ENCODE results near the gene SIGLEC9.

SIGLEC9 gene

GRCh38 chr19:51146751-51147150, 22.0 kb downstream of the SIGLEC9 start:
- Histone ChIP-seq H3K4me2 (ENCODE audit: low read depth, low read length) (no peak overlapping the region), H3K4me3 (ENCODE audit: low read length) (no peak overlapping the region), H3K9me3 (replicated peaks; ENCODE audit: insufficient read depth, low read length) (no peaks in the 10 kb centered on the region), H3F3A (ENCODE audit: insufficient read depth, low read length) (no peaks in the 10 kb centered on the region), H3K9ac (ENCODE audit: low read length) (no peak overlapping the region), H3K4me1 (ENCODE audit: low read length) (no peaks in the 10 kb centered on the region), H3K9me2 (replicated peaks; ENCODE audit: insufficient read depth, low read length) (no peaks in the 10 kb centered on the region), H2AFZ (ENCODE audit: low read length) (no peak overlapping the region), H3K36me3 (replicated peaks; ENCODE audit: insufficient read depth, low read length) (no peaks in the 10 kb centered on the region), H4K20me1 (ENCODE audit: insufficient read depth, low read length) (no peaks in the 10 kb centered on the region), H3K27me3 (replicated peaks; ENCODE audit: insufficient read depth, low read length) (no peaks in the 10 kb centered on the region; the same call in 1 of the 2 replicates), H3K27ac (ENCODE audit: low read length) (no peak overlapping the region), H3K79me2 (ENCODE audit: low read length) (no peaks in the 10 kb centered on the region)
- TF ChIP-seq EZH2 (optimal IDR thresholded peaks at IDR 0.05; ENCODE audit: low read depth, low read length) (no peak), CTCF (IDR thresholded peaks at IDR 0.05; ENCODE audit: low read length) (no peak), EZH2phosphoT487 (IDR thresholded peaks at IDR 0.05; ENCODE audit: low read length) (no peak)
- no peak for DNase-seq

- no peak overlapping the region for H3K4me3 ChIP-seq (ENCODE audit: low read length)
- no peaks in the 10 kb centered on the region for H3K36me3 ChIP-seq (replicated peaks; ENCODE audit: insufficient read depth, low read length)
- no peak overlapping the region for H2AFZ ChIP-seq (ENCODE audit: low read length)
- no peaks in the 10 kb centered on the region for H3K9me2 ChIP-seq (replicated peaks; ENCODE audit: insufficient read depth, low read length)
- H3K27me3 ChIP-seq (replicated peaks; ENCODE audit: insufficient read depth, low read length) = peaks cover 3% of the 10 kb centered on the region
- H3K27ac ChIP-seq (ENCODE audit: low read length) = no peak overlapping the region
- no peaks in the 10 kb centered on the region for H3K9me3 ChIP-seq (replicated peaks; ENCODE audit: insufficient read depth, low read length)
- no peaks in the 10 kb centered on the region for H3K79me2 ChIP-seq (ENCODE audit: low read length)
- no peaks in the 10 kb centered on the region for H3K4me1 ChIP-seq (ENCODE audit: low read length)
- no peaks in the 10 kb centered on the region for H4K20me1 ChIP-seq (ENCODE audit: insufficient read depth, low read length)
- H3F3A ChIP-seq (ENCODE audit: insufficient read depth, low read length) = no peaks in the 10 kb centered on the region
- H3K4me2 ChIP-seq (ENCODE audit: low read depth, low read length) = no peak overlapping the region
- no peak overlapping the region for H3K9ac ChIP-seq (ENCODE audit: low read length)
- no peak for DNase-seq
- TF ChIP-seq EZH2phosphoT487 (IDR thresholded peaks at IDR 0.05; ENCODE audit: low read length) (no peak), CTCF (IDR thresholded peaks at IDR 0.05; ENCODE audit: low read length) (no peak)
Measured at GRCh38 chr19:51147663-51148062, 23.0 kb downstream of the SIGLEC9 start.

- H4K20me1 ChIP-seq (ENCODE audit: insufficient read depth, low read length) = no peaks in the 10 kb centered on the region
- TF ChIP-seq CTCF (IDR thresholded peaks at IDR 0.05; ENCODE audit: low read length) (no peak), EZH2 (optimal IDR thresholded peaks at IDR 0.05; ENCODE audit: low read depth, low read length) (no peak), EZH2phosphoT487 (IDR thresholded peaks at IDR 0.05; ENCODE audit: low read length) (no peak)
- H3K79me2 ChIP-seq (ENCODE audit: low read length) = no peaks in the 10 kb centered on the region
- H3K27me3 ChIP-seq (replicated peaks; ENCODE audit: insufficient read depth, low read length) = peaks cover 9% of the 10 kb centered on the region
- no peaks in the 10 kb centered on the region for H3K36me3 ChIP-seq (replicated peaks; ENCODE audit: insufficient read depth, low read length)
- H3K9ac ChIP-seq (ENCODE audit: low read length) = no peak overlapping the region
- H3K4me2 ChIP-seq (ENCODE audit: low read depth, low read length) = no peak overlapping the region
- no peaks in the 10 kb centered on the region for H3K9me2 ChIP-seq (replicated peaks; ENCODE audit: insufficient read depth, low read length)
- no peak overlapping the region for H3K4me3 ChIP-seq (ENCODE audit: low read length)
- no peaks in the 10 kb centered on the region for H3F3A ChIP-seq (ENCODE audit: insufficient read depth, low read length)
- H3K4me1 ChIP-seq (ENCODE audit: low read length) = no peaks in the 10 kb centered on the region
- H3K9me3 ChIP-seq (replicated peaks; ENCODE audit: insufficient read depth, low read length) = no peaks in the 10 kb centered on the region
- no peak for DNase-seq
- no peak overlapping the region for H2AFZ ChIP-seq (ENCODE audit: low read length)
- H3K27ac ChIP-seq (ENCODE audit: low read length) = no peak overlapping the region
Measured at GRCh38 chr19:51148580-51148979, 23.9 kb downstream of the SIGLEC9 start.

Measured in MM.1S (cell line).